ENCODE data around the gene SLC35E1. TPM values are rescaled to one million over a fixed set of nuclear protein-coding genes. Genes with fewer than 3 reads are reported as not detected.

The SLC35E1 gene
- total RNA-seq, 1 donor from 2014 or later = 39.7 TPM

- TF ChIP-seq, protein P1, sequence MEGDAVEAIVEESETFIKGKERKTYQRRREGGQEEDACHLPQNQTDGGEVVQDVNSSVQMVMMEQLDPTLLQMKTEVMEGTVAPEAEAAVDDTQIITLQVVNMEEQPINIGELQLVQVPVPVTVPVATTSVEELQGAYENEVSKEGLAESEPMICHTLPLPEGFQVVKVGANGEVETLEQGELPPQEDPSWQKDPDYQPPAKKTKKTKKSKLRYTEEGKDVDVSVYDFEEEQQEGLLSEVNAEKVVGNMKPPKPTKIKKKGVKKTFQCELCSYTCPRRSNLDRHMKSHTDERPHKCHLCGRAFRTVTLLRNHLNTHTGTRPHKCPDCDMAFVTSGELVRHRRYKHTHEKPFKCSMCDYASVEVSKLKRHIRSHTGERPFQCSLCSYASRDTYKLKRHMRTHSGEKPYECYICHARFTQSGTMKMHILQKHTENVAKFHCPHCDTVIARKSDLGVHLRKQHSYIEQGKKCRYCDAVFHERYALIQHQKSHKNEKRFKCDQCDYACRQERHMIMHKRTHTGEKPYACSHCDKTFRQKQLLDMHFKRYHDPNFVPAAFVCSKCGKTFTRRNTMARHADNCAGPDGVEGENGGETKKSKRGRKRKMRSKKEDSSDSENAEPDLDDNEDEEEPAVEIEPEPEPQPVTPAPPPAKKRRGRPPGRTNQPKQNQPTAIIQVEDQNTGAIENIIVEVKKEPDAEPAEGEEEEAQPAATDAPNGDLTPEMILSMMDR (IDR thresholded peaks at IDR 0.05; ENCODE audit: unreplicated experiment) = no peak
- no peak overlapping the region for H3K4me3 Mint-ChIP-seq
- peaks cover 5% of the 10 kb centered on the region for H3K4me1 Mint-ChIP-seq
- DNase-seq (ENCODE audit: low spot score in 2 of 2, unreplicated experiment in 2 of 2) = no peak
- peaks cover 31% of the 10 kb centered on the region for H3K36me3 Mint-ChIP-seq
- no peak overlapping the region for H3K27ac Mint-ChIP-seq
- no peaks in the 10 kb centered on the region for H3K9me3 Mint-ChIP-seq
- H3K27me3 Mint-ChIP-seq (ENCODE audit: low read depth) = no peaks in the 10 kb centered on the region
Observed at GRCh38 chr19:16535381-16535780, 36.8 kb downstream of the SLC35E1 start.

DNA sequence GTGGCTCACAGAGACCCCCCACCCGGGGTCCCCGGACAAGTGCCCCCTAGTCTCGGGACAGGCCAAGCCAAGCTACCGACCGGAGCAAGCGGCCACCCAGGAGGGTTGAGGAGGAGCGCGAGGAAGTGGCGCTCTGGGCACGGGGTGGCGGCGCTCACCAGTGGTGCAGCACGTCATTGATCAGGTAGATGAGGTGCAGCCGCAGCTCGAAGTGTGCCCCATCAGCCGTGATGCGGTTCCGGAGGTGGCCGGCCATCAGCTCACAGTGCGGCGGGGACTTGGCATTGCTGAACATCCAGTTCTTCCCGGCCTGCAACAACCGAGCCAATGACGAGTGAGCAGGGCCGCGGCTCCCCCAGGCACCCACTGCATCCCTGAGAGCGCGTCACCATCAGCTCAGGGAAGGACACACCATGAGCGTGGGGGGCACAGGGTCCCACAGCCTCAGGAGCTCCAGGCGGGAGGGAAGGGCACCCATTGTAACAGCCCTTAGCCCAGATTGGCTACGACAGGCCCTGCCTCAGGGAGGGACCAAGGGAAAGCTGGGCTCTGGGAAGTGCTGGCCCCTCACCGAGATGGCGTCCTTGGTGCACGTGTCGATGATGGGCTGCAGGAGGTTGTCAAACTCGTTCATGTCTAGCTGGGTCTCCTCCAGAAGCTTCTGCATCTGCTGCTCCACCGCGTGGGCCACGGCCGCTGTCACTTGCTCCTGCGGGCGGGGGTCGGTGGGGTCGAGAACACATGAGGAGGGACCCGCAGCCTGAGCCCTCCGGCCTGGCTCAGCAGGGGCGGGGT, 39.6 kb downstream of the SLC35E1 start:
- Mint-ChIP-seq H3K27me3 (ENCODE audit: low read depth) (no peaks in the 10 kb centered on the region), H3K27ac (no peak overlapping the region), H3K4me3 (no peak overlapping the region), H3K4me1 (peaks cover 1% of the 10 kb centered on the region), H3K36me3 (peaks cover 21% of the 10 kb centered on the region), H3K9me3 (no peaks in the 10 kb centered on the region)
- DNase-seq (ENCODE audit: low spot score in 2 of 2, unreplicated experiment in 2 of 2) = no peak
- TF ChIP-seq, protein P1 (IDR thresholded peaks at IDR 0.05; ENCODE audit: unreplicated experiment) = no peak

- no peak overlapping the region for H3K27ac Mint-ChIP-seq
- H3K27me3 Mint-ChIP-seq (ENCODE audit: low read depth) = no peaks in the 10 kb centered on the region
- TF ChIP-seq, protein P1 (IDR thresholded peaks at IDR 0.05; ENCODE audit: unreplicated experiment) = no peak
- H3K4me1 Mint-ChIP-seq = peaks cover 3% of the 10 kb centered on the region
- no peak for DNase-seq (ENCODE audit: low spot score in 2 of 2, unreplicated experiment in 2 of 2)
- H3K36me3 Mint-ChIP-seq = peaks cover 19% of the 10 kb centered on the region
- H3K4me3 Mint-ChIP-seq = no peak overlapping the region
- no peaks in the 10 kb centered on the region for H3K9me3 Mint-ChIP-seq
Observed at GRCh38 chr19:16531380-16531669, 40.9 kb downstream of the SLC35E1 start.

GRCh38 chr19:16530540-16531379, 41.5 kb downstream of the SLC35E1 start:
- no peak for DNase-seq (ENCODE audit: low spot score in 2 of 2, unreplicated experiment in 2 of 2)
- Mint-ChIP-seq H3K4me1 (peaks cover 3% of the 10 kb centered on the region), H3K27me3 (ENCODE audit: low read depth) (no peaks in the 10 kb centered on the region), H3K9me3 (no peaks in the 10 kb centered on the region), H3K36me3 (peaks cover 19% of the 10 kb centered on the region), H3K4me3 (no peak overlapping the region), H3K27ac (no peak overlapping the region)
- TF ChIP-seq, protein P1 (IDR thresholded peaks at IDR 0.05; ENCODE audit: unreplicated experiment) = no peak

DNA sequence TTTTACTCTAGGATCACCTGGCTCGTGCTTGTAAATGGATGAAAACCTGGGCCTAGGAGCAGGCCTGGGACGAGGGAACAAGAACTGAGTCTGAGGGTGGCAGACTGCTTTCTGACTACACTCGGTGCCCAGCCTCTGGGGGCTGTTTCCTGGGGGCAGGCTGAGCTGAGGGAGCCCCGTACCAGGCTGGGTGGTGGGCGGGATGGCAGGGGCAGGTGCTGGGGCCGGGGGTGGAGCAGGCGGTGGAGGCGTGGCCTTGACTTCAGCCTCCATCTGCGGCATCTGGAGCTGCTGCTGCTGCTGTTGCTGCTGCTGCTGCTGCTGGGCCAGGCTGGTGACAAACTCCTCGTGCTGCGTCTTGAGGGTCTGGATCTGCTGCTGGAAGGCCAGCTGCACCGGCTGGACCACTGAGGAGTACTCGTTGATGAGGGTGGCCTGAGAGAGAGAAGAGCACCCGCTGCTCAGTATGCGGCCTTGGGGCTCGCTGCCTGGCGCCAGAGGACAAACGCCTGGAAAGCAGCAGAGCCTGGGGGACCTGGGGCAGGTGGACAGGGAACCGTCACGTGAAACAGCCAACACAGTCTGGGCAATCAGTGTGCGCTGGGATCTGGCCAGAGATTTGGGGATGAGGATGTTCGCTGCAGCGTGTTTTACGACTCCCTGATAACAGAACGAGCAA, 42.6 kb downstream of the SLC35E1 start:
- Mint-ChIP-seq H3K36me3 (peaks cover 19% of the 10 kb centered on the region), H3K27ac (no peak overlapping the region), H3K27me3 (ENCODE audit: low read depth) (no peaks in the 10 kb centered on the region), H3K4me1 (peaks cover 3% of the 10 kb centered on the region), H3K9me3 (no peaks in the 10 kb centered on the region), H3K4me3 (no peak overlapping the region)
- TF ChIP-seq, protein P1 (IDR thresholded peaks at IDR 0.05; ENCODE audit: unreplicated experiment) = no peak
- DNase-seq (ENCODE audit: low spot score in 2 of 2, unreplicated experiment in 2 of 2) = no peak

Data from mesothelial cell of epicardium (in vitro differentiated cells).